CD4-positive, alpha-beta T cell treated with Interleukin-6 for 4 hours (primary cell): ENCODE results near the gene STAP2.
"Not testable (repeated sequence)": the region's sequence is repeated elsewhere in the genome, so short reads cannot be mapped to it uniquely, and the experiment has no call there.

ENCODE experiments used
- DNase-seq: peaks from one replicate; pipeline ENCODE4 v3.0.0-alpha.2; 2020; ENCODE audit warnings: mixed read lengths

Gene STAP2

DNA sequence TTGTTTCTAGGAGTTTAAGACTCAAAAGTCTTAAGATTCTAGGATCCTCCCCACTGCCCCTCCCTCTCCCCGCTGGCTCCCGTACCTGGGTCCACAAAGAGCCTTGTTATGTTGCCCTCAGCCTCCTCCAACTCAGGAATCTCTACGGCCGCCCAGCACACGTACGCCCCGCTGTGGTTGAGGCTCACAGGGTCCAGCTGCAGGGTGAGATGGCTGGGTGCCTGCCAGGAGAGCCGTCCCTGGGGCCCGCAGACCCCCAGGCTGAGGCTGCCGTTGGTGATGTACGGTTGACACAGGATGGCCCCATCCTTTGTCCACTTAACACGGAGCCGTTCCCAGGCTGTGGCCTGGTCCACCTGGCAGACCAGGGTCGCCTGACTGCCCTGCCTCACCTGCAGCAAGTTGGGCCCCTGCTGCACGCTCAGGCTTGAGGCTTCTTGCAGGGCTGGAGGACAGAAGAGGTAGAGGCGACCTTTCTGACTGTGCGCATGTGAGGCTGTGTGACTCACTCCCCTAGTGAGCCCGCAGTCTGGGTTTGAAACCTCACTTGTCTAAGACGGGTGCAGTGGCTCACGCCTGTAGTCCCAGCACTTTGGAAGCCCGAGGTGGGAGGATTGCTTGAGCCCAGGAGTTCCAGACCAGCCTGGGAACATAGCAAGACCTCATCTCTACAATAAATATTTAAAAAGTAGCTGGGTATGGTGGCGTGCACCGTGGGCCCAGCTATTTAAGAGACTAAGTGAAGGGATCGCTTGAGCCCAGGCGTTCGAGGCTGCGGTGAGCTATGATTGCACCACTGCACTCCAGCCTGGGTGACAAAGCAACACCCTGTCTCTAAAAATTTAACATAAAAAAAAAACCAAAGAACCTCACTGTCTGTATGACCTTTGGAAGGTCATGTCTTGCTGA is 40.5 kb downstream of the STAP2 start:
- DNase-seq: peak; percentile 43

DNA sequence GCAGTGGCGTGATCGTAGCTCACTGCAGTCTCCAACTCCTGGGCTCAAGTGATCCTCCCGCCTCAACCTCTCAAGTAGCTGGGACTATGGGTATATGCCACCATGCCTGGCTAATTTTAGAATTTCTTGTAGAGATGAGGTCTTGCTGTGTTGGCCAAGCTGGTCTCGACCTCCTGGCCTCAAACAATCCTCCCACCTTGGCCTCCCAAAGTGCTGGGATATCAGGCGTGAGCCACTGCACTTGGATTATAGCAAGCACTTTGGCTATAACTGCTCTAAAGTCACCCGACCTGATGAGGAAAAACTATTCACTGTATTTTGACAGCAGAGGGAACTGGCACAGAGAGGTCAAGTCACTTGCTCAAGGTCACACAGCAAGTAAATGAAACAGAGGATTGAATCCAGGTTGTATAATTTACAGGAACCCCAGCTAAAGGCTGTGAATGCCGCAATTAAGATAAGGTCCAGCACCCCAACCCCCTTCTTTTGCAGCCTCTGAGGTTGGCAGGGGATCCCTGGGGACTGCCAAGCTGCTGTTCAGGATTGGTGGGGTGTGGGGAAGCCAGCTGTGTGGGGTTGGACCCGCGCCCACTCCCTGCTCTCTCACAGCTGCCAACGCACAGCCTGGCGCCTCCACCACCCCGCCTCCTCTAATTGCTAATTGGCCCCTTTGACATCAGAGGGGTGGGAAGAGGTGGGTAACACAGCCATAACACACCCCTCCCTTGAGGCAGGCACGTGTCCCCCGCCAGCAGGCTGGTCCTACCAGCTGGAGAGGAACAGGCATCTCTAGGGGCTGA is 42.5 kb downstream of the STAP2 start:
- DNase-seq: no peak

DNA sequence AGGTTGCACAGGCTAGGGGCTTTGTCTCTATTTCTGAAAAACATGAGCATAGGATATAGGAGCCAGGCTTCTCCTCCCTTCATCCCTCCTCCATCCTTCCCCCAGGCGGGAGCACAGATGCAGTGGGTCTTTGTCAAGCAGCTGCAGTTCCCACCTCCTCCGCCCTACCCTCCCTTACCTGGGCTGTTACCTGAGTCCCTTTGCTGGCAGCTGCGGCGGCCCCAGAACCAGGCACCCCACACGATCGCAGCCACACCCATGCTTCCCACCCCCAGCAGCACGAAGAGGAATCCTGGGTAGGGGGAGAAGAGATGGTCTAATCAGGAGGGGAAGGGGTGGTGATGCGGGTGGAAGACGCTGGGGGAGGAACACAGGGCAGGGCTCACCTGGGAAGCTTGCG is 44.2 kb downstream of the STAP2 start:
- no peak for DNase-seq

DNA sequence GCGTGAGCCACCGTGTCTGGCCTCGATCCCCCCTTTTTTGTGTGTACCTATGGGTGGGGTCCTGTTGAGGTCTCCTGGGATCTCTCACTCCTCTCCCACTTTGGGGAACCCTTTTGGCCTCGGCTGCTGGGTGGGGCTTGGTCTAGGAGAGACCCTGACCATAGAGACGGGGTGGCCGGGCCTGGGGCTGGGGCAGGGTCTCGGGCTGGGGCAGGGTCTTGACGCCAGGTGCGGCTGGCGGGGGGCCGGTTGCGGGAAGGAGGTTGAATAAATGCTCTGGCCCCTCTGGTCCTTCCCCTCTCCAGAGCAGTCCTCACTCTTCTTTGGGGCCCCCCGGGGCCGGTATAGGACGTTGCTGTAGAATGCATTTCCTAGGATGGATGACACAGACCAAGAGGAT is 46.1 kb downstream of the STAP2 start:
- no peak for DNase-seq

DNA sequence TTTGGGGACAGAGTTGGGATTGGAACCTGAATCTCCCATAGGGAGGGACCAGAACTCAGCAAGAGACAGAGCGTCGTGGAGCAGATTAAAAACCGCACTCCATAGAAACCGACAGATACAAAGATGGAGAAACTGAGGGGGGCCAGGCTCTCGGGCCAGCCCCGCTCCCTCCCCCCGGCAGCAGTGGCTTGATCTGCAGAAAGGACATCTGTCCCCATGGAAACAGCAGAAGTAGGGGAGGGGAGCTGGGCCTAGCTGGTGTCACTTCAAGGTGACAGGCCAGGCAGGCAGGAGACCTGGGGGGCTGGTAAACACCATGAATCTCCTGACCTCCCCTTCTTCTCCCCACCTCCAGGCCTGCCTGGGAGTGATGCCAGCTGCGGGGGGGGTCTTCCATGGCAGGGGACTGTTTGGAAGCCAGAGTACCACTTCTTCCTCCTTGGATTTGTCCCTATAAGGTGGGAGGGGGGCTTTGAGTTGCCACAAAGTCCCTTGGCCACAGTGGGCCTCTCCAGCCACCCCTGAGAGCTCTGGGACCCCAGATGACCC is 47.4 kb downstream of the STAP2 start:
- no peak for DNase-seq

DNA sequence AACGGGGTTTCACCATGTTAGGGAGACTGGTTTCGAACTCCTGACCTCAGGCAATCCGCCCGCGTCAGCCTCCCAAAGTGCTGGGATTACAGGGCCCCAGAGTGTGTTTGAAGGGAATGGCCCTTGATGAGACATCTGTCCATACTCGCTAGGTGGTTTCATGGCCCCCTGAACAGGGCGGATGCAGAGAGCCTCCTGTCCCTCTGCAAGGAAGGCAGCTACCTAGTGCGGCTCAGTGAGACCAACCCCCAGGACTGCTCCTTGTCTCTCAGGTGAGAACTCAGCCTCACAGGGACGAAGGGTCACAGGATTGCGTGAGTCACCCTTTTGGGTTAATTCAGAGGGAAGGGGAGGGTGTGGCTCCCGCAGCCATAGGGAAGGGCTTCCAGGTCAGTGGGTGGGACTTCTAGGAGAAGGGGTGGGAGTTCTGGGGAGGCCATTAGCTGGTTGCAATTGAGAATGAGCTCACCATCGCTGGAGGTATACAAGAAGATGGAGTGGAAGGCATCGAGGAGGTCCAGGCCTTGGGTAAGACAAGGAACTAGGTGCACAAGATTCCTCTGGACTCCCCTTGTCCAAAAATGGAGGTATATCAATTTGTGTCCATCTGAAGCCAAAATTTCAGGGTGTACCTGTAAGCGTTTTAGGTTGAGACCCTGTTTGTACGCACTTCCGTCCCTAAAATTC is 50.4 kb downstream of the STAP2 start:
- no peak for DNase-seq

DNA sequence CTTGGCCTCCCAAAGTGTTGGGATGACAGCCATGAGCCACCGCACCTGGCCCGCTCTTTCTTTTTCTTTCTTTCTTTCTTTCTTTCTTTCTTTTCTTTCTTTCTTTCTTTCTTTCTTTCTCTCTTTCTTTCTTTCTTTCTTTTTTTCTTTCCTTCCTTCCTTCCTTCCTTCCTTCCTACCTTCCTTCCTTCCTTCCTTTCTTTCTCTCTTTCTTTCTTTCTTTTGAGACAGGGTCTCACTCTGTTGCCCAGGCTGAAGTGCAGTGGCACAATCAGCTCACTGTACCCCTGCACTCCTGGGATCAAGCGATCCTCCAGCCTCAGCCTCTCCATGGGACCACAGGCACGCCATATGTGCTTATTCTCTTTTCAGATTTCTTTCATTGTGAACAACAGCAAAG is 52.5 kb downstream of the STAP2 start:
- DNase-seq: not testable (repeated sequence)

DNA sequence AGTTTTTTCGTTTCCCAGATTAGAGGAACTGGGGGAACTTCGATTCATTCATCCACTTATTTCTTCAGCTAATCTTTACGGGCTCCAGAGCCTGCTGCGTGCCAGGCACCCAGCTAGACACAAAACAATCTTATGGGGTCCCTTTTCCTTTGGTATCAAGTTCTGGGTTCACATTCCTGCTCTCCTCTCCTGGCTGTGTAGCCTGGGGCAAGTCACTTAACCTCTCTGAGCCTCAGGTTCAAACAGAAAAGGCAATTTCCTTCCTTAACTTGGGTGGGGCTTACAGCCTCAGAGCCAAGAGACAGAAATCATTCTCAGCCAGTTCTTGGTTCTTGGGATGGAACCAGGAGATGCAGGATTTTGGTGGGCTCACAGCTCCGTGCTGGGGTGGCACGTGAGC is 53.7 kb downstream of the STAP2 start:
- DNase-seq: no peak

DNA sequence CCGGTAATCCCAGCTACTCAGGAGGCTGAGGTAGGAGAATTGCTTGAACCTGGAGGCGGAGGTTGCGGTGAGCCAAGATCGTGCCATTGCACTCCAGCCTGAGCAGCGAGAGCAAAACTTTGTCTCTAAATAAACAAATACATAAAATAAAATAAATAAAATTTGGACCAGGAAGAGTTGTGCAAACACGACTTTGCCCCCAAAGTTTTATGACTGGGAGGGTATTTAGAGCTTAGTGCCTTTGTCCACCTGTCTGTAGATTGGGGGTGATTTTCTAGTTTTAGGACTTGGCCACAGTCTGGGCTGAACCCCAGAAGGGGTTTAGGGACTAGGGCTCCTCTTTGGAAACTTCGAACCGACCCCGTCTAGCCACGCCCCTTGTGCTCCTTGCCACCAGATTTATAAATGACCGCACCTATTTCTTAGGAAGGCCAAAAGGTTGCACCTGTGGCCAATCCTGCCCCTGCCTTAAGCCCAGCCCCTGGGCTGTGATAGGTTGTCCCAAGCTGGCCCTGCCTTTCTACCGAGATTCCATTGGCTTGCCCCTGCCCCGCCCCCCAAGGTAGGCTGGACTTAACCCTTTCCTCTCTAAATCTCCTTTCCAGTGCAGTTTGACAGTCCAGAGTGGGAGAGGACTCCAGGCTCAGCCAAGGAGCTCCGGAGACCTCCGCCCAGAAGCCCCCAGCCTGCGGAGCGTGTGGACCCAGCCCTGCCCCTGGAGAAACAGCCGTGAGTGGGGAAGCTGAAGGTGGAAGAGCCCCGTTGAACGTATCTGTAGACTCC is 54.3 kb downstream of the STAP2 start:
- DNase-seq: no peak

DNA sequence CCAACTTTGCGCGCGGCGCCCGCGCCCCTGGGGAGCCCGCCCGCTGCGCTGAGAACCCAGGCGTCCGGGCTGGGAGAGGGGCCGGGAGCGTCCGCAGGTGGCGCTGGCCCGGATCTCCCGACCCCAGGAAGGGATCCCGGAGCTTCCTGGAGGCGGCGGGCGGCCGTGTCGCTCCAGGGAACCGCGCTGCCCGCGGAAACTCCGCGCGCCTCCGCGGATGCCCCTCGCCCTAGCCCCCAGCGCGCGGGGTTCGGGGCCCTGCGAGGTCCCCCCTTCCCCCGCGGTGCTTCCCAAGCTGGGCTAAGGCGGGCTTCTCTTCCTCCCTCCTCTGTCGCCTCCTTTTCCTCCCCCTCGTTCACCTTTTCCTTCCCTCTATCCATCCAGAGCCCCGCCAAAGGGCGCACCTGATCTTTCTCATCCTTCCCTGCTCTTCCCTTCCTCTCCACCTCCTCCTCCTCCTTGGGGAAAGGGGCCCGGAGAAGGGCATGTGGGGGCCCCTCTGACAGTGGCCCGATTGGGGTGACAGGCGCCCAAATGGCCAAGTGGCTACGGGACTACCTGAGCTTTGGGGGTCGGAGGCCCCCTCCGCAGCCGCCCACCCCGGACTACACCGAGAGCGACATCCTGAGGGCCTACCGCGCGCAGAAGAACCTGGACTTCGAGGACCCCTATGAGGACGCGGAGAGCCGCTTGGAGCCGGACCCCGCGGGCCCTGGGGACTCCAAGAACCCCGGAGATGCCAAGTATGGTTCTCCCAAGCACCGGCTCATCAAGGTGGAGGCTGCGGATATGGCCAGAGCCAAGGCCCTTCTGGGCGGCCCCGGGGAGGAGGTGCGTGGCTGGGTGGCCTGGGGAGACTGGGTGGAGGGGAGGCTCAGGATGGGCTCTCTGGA is 58.9 kb downstream of the STAP2 start:
- no peak for DNase-seq

DNA sequence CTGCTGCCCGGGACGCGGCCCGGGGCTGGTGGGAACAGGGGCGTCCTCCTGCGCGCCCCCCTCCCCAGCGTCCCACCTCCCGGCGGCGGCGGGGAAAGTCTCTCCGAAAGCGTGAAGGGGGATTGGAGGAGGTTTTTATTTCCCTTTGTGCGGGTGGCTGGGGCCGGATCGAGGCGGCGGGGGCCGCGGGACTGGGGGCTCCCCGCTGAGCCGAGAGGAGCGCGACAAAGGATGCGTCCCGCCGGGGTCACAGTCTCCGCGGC is 59.4 kb downstream of the STAP2 start:
- DNase-seq: no peak

DNA sequence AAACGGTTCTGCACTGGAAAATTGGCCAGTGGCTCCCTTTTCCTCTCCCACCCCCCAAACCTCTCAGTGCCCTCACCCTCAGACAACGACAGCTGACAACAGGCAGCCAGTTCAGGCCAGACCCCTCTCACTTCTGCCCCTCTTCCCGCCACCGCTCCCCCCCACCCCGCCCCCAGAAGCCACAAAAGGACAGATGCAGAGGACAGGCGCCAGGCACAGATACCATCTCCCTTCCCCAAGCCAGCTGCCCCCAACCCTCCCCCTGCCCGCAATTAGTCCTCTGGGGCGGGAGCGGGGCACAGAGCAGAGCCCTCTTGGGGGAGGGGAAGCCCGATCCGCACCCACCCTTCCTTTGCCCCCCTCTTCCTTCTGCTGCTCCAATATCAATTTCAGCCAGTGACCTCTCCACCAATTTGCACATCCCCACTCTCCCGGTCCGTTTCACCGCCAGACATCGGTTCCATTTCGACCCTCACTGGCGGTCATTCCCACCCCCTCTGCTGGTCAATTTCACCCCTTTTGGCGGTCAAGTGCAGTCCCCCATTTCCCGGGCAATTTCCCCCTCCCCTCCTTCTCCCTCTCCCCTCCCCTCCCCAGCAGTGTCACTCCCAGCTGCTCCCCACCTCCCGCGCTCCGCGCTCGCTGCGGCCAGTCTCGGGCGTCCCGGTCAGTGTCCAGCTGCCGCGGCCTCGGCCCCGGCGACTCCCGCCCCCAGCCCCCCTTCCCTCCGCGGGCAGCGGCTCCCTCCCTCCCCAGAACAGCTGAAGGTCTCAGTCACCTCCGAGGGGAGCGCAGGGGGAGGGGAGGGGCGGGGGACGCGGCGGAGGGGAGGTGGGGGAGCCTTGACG is 60.0 kb downstream of the STAP2 start, which contains the start of gene SHD:
Gene SHD, plus strand, starts transcription at position 848 of the 848 bp plus-strand sequence. CDS start 798 bp downstream, outside the sequence.
- no peak for DNase-seq

DNA sequence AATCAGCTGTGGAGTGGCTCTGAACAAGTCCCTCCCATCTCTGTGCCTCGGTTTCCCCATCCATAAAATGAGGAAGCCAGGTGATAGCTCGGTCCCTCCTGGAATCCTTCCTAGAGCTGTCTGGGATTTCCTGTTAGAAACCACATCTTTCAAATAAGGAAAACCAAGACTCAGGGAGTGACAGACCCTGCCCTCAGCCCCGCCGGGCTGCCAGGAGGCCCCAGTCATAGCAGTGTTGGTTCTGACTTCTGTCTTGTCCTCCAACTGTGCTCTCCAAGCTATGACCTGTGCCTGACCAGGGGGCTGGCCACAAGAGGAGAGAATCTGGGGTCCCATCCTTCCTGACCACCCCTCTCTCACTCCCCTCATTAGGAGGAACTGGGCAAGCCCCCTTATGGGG is 60.6 kb downstream of the STAP2 start:
- DNase-seq: no peak

DNA sequence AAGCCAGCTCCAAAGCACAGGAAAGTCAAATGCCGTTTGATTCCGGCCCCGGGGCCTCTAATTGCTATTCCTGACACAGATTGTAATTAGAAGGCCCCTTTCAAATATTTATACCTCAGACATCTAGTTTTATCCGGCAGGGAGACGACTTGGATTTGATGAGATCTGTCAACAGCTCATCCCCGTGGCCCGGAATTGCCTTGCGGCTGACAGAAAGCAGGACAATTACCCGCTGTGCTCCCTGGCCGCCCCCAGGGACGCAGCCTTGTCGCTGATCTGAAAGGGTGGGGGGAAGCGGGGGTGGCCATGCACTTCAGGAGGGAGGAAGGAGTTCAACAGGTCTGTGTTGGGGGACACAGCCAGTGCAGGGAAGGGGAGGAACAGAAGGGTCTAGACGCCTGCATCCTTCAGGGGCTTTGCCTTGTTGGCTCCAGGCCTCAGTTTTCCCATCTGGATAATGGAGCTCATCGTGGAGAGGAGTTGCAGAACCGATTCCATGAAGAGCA is 61.4 kb downstream of the STAP2 start:
- DNase-seq: no peak

DNA sequence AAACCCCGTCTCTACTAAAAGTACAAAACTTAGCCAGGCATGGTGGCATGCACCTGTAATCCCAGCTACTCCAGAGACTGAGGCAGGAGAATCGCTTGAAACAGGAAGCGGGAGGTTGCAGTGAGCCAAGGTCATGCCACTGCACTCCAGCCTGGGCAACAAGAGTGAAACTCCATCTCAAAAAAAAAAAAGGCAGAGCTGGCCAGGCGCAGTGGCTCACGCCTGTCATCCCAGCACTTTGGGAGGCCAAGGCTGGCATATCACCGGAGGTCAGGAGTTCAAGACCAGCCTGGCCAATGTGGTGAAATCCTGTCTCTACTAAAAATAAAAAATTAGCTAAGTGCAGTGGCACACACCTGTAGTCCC is 64.3 kb downstream of the STAP2 start:
- not testable (repeated sequence) for DNase-seq
